HEK293T (cell line): ENCODE measurements around the gene ANKFY1.

Experiments used
- FOXA1 ChIP-seq: fragments of 450-650 bp; IDR thresholded peaks from 2 replicates; pipeline ENCODE4 v1.6.1; 2016; ENCODE audit warnings: mild to moderate bottlenecking
- FOXM1 ChIP-seq: fragments of 450-650 bp; IDR thresholded peaks from 2 replicates; pipeline ENCODE4 v1.6.1; 2017; ENCODE audit warnings: mild to moderate bottlenecking, borderline replicate concordance
- HDGF ChIP-seq: fragments of 450-650 bp; IDR thresholded peaks from 2 replicates; pipeline ENCODE4 v1.6.1; 2017; ENCODE audit warnings: antibody characterized with exemption, borderline replicate concordance

DNA sequence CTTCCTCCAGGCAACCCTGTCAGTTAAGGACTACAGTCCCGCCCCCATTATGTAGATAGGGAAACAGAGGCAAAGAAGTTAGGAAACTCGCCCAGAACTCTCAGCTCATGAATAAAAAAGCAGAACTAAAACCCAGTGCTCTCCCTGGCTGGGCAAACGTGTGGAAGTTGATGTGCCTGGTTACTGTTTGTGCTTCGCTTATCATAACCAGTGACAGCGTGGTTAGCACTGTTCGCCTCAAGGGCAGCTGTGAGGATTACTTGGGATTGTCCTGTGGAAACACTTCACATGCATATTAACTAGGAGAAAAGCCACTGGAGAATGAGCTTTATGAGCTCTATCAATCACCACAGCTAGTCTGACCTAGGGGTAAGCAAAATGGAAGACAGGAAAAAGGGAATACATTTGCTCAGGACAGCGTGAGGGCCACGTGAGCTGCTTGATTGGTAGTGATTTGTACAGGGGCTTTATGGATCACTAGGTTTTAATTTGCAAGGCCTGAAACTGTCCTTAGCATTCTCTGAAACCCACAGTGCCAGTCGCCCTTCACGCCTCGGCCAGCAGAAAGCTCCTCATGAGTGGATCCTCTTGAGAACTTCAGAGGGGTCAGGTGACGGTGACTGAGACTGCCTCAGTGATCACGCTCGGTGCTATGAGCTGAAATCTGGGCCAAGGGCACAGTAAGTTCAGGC is 100.9 kb downstream of the ANKFY1 start:
- TF ChIP-seq HDGF (no peak), FOXA1 (no peak), FOXM1 (no peak)
